ENCODE data around the gene MRPL4. TPM values are rescaled to one million over a fixed set of nuclear protein-coding genes. Genes with fewer than 3 reads are reported as not detected.

MRPL4 gene
- total and polyA plus RNA-seq, 2 of the 13 experiments (the other 11 are each of a cell fraction or from before 2014, with no cell fraction given): 40.6 to 42.5 TPM

- TF ChIP-seq PAXIP1 (CRISPR knock-in tag; conservative IDR thresholded peaks at IDR 0.05): peak; percentile 75
- TF ChIP-seq STAT5B (CRISPR knock-in tag; IDR thresholded peaks at IDR 0.05): 0 out of 2 replicates have a peak, but pooled peaks have one; percentile 16
- TF ChIP-seq UBTF (CRISPR knock-in tag; IDR thresholded peaks at IDR 0.05): peak; percentile 88
- peak; percentile 92 for TF ChIP-seq IKZF5 (CRISPR knock-in tag; IDR thresholded peaks at IDR 0.05)
- no peak; the same call in 1 of the 2 replicates for TF ChIP-seq BRCA1 (CRISPR knock-in tag; IDR thresholded peaks at IDR 0.05)
- peak; percentile 92 for TF ChIP-seq KAT8 (CRISPR knock-in tag; IDR thresholded peaks at IDR 0.05)
- TF ChIP-seq ATF7 (IDR thresholded peaks at IDR 0.05): no peak
- TF ChIP-seq ATF7 (CRISPR knock-in tag; IDR thresholded peaks at IDR 0.05): no peak
- peak; percentile 80; the same call in 1 of the 2 replicates for TF ChIP-seq RNF2 (conservative IDR thresholded peaks at IDR 0.05; ENCODE audit: low read depth)
- TF ChIP-seq KLF16 (CRISPR knock-in tag; IDR thresholded peaks at IDR 0.05): peak in 1 of 2 experiments; percentile 96; a peak in 2 of 4 replicates
- TF ChIP-seq HINFP (CRISPR knock-in tag; IDR thresholded peaks at IDR 0.05; ENCODE audit: low read depth): no peak
- TF ChIP-seq PAWR (CRISPR knock-in tag; IDR thresholded peaks at IDR 0.05; ENCODE audit: borderline replicate concordance): no peak
- no peak for TF ChIP-seq ZNF782 (CRISPR knock-in tag; IDR thresholded peaks at IDR 0.05; ENCODE audit: borderline replicate concordance)
- no peak for TF ChIP-seq GTF2F1 (IDR thresholded peaks at IDR 0.05; ENCODE audit: low read length)
- peak; percentile 54; the same call in 1 of the 2 replicates for TF ChIP-seq KDM4B (CRISPR knock-in tag; IDR thresholded peaks at IDR 0.05)
- TF ChIP-seq FOXK1 (CRISPR knock-in tag; IDR thresholded peaks at IDR 0.05; ENCODE audit: borderline replicate concordance, low read depth): peak; percentile 58
- no peak; the same call in 1 of the 2 replicates for TF ChIP-seq FOSL1 (CRISPR knock-in tag; IDR thresholded peaks at IDR 0.05; ENCODE audit: borderline replicate concordance)
- peak; percentile 74; the same call in 1 of the 2 replicates for TF ChIP-seq TSC22D2 (CRISPR knock-in tag; IDR thresholded peaks at IDR 0.05; ENCODE audit: borderline replicate concordance)
- peak; percentile 85; the same call in 1 of the 2 replicates for TF ChIP-seq KLF12 (CRISPR knock-in tag; IDR thresholded peaks at IDR 0.05; ENCODE audit: borderline replicate concordance)
- no peak for TF ChIP-seq SNRNP70 (IDR thresholded peaks at IDR 0.05; ENCODE audit: low read depth, low read length)
- TF ChIP-seq CBFB (CRISPR knock-in tag; IDR thresholded peaks at IDR 0.05): peak; percentile 84
- no peak for TF ChIP-seq EZH2 (conservative IDR thresholded peaks at IDR 0.05; ENCODE audit: low read depth, low read length)
These were observed 18.8 kb downstream of the MRPL4 start, which contains the start of gene ICAM1 (continued) for GRCh38 chr19:10270616-10271394.

Measured in HepG2 (cell line).